Measurements from ENCODE around the gene HCFC2. TPM values are rescaled to one million over a fixed set of nuclear protein-coding genes. Genes with fewer than 3 reads are reported as not detected.

The HCFC2 gene
- total and polyA plus RNA-seq, 9 of the 15 experiments (the other 6 are each of a cell fraction or from before 2014, with no cell fraction given): 1.2 to 6.5 (median 3.8) TPM

GRCh38 chr12:104108755-104109445 is 44.6 kb downstream of the HCFC2 start:
- H3K36me3 ChIP-seq (ENCODE audit: control insufficient read depth, insufficient read depth, low read length): no peaks in the 10 kb centered on the region
- DNase-seq (ENCODE audit: extremely low read depth in 1 of 4, low spot score in 3 of 4): peak; percentile 54 to 83 (median 62)
- no peak overlapping the region for H3K4me2 ChIP-seq (ENCODE audit: insufficient read depth, low read length)
- no peaks in the 10 kb centered on the region for H4K20me1 ChIP-seq (replicated peaks; ENCODE audit: control insufficient read depth, insufficient read depth, low read length)
- no peaks in the 10 kb centered on the region for H3K79me2 ChIP-seq (ENCODE audit: control insufficient read depth, insufficient read depth, low read length)
- no peak overlapping the region for H3K9ac ChIP-seq (ENCODE audit: insufficient read depth in 1 of 2, low read depth in 2 of 2, low read length in 2 of 2)
- H2AFZ ChIP-seq (ENCODE audit: low read depth, low read length): no peak overlapping the region
- H3K4me1 ChIP-seq (replicated peaks in 1 of 2; ENCODE audit: control insufficient read depth in 2 of 2, insufficient read depth in 2 of 2, low read length in 2 of 2): no peaks in the 10 kb centered on the region
- CTCF ChIA-PET (ENCODE audit: low intra/inter-chr PET ratio): interaction anchor here (0.6 to 2.0 kb wide), 4 partner anchors 52 to 348 kb away, joined by 4 to 12 read pairs (median 8); partner anchors contain the start of gene CHST11
- POLR2A ChIA-PET: interaction anchor here (0.8 to 1.1 kb wide), 6 partner anchors 11 to 143 kb away, joined by 3 to 7 read pairs (median 4); partner anchors contain the start of genes NFYB and TDG
- H3K4me3 ChIP-seq: no peak overlapping the region
- in situ Hi-C loops (cut with MboI) (loop anchor here (10.0 kb wide), 1 partner anchor 224 kb away; no protein-coding TSS in a partner anchor), intact Hi-C loops (cut with micrococcal nuclease) (loop anchor here (1.0 to 5.0 kb wide), 7 partner anchors 44 to 337 kb away; partner anchors contain the start of gene HCFC2)
- 39% methylated on average over 6 of the region's 6 CpGs for WGBS (ENCODE audit: insufficient coverage, low coverage, missing lambda C conversion rate)
- H3K9me3 ChIP-seq (replicated peaks; ENCODE audit: control insufficient read depth, insufficient read depth, low read depth, low read length): no peaks in the 10 kb centered on the region
- no peak overlapping the region for H3K27ac ChIP-seq (ENCODE audit: extremely low read depth, low read depth, low read length)
- BruUV-seq (replicated peaks): no TSS peak
- no peaks in the 10 kb centered on the region for H3K27me3 ChIP-seq (ENCODE audit: control insufficient read depth in 2 of 2, insufficient read depth in 2 of 2, low read length in 2 of 2)
- peak; percentile 95 for ATAC-seq
- FAIRE-seq: peak; percentile 93
- no peaks in the 10 kb centered on the region for H3K9me1 ChIP-seq (ENCODE audit: control insufficient read depth, insufficient read depth, low read length)
- TF ChIP-seq CTCF (IDR thresholded peaks at IDR 0.05 in 2 of 3, conservative IDR thresholded peaks at IDR 0.05 in 1 of 3; ENCODE audit: insufficient read depth in 2 of 3, low read depth in 1 of 3, low read length in 3 of 3) (peak; percentile 84 to 88 (median 86)), ZEB2 (IDR thresholded peaks at IDR 0.05) (no peak), ZNF395 (CRISPR knock-in tag; IDR thresholded peaks at IDR 0.05) (no peak), PTBP1 (IDR thresholded peaks at IDR 0.05; ENCODE audit: low read depth, low read length) (no peak), CBX5 (IDR thresholded peaks at IDR 0.05; ENCODE audit: borderline replicate concordance, low read depth) (no peak), ZBTB49 (CRISPR knock-in tag; IDR thresholded peaks at IDR 0.05; ENCODE audit: borderline replicate concordance) (no peak), CHAMP1 (IDR thresholded peaks at IDR 0.05) (peak; percentile 58; the same call in 1 of the 2 replicates), EGR1 (conservative IDR thresholded peaks at IDR 0.05) (peak; percentile 40), RAD21 (CRISPR knock-in tag; conservative IDR thresholded peaks at IDR 0.05 in 1 of 2, IDR thresholded peaks at IDR 0.05 in 1 of 2) (peak; percentile 91 to 95), SPI1 (IDR thresholded peaks at IDR 0.05; ENCODE audit: borderline replicate concordance, low read depth, low read length) (no peak), CREM (IDR thresholded peaks at IDR 0.05; ENCODE audit: low read depth) (0 out of 2 replicates have a peak, but pooled peaks have one; percentile 14), SOX6 (IDR thresholded peaks at IDR 0.05) (peak; percentile 44; the same call in 1 of the 2 replicates)
